GM18502 (cell line): Measurements from ENCODE around the gene KCNC4.

Experiments used
- ATAC-seq: cut with Tn5 transposase; IDR thresholded peaks from one replicate; pipeline ENCODE4 v1.9.1; 2021; ENCODE audit warnings: mild to moderate bottlenecking; ENCODE audit not compliant: unreplicated experiment, poor library complexity

The KCNC4 gene

GRCh38 chr1:110228381-110228780 lies 18.3 kb downstream of the KCNC4 start:
- no peak for ATAC-seq

GRCh38 chr1:110228869-110229268 lies 18.8 kb downstream of the KCNC4 start:
- ATAC-seq = no peak

GRCh38 chr1:110229348-110230001 lies 19.4 kb downstream of the KCNC4 start:
- no peak for ATAC-seq

- no peak for ATAC-seq
Measured at GRCh38 chr1:110230381-110231199, 20.5 kb downstream of the KCNC4 start.

- ATAC-seq = no peak
Measured at GRCh38 chr1:110233861-110234260, 23.7 kb downstream of the KCNC4 start.

- no peak for ATAC-seq
Measured at GRCh38 chr1:110234691-110235090, 24.6 kb downstream of the KCNC4 start.

GRCh38 chr1:110235181-110235833 lies 25.2 kb downstream of the KCNC4 start:
- no peak for ATAC-seq

- ATAC-seq = no peak
Measured at GRCh38 chr1:110235834-110236682, 25.9 kb downstream of the KCNC4 start.

- peak; percentile 34 for ATAC-seq
Measured at GRCh38 chr1:110237386-110238152, 27.5 kb downstream of the KCNC4 start.

- ATAC-seq = no peak
Measured at GRCh38 chr1:110239441-110240430, 29.6 kb downstream of the KCNC4 start.

- no peak for ATAC-seq
Measured at GRCh38 chr1:110240476-110241210, 30.5 kb downstream of the KCNC4 start.

- ATAC-seq = no peak
Measured at GRCh38 chr1:110241516-110241915, 31.4 kb downstream of the KCNC4 start.

- ATAC-seq = no peak
Measured at GRCh38 chr1:110242062-110242461, 31.9 kb downstream of the KCNC4 start.

- no peak for ATAC-seq
Measured at GRCh38 chr1:110242731-110243130, 32.6 kb downstream of the KCNC4 start.

- no peak for ATAC-seq
Measured at GRCh38 chr1:110243146-110243545, 33.0 kb downstream of the KCNC4 start.

- peak; percentile 67 for ATAC-seq
Measured at GRCh38 chr1:110243574-110243973, 33.5 kb downstream of the KCNC4 start.

- ATAC-seq = no peak
Measured at GRCh38 chr1:110245876-110246620, 35.9 kb downstream of the KCNC4 start.
